Loucy (cell line): Measurements from ENCODE around the gene SIK2.

Experiments used
- EZH2phosphoT487 ChIP-seq: fragments of 200-600 bp; IDR thresholded peaks from 2 replicates; pipeline ENCODE4 v1.6.1; 2018; ENCODE audit warnings: antibody characterized with exemption, mild to moderate bottlenecking, moderate library complexity, borderline replicate concordance
- TF ChIP-seq, protein P1 (sequence below): fragments of 200-600 bp; sonication (generic); conservative IDR thresholded peaks from 2 replicates; pipeline ENCODE4 v1.5.1; 2014; ENCODE audit warnings: mild to moderate bottlenecking, antibody characterized with exemption, low read length

DNA sequence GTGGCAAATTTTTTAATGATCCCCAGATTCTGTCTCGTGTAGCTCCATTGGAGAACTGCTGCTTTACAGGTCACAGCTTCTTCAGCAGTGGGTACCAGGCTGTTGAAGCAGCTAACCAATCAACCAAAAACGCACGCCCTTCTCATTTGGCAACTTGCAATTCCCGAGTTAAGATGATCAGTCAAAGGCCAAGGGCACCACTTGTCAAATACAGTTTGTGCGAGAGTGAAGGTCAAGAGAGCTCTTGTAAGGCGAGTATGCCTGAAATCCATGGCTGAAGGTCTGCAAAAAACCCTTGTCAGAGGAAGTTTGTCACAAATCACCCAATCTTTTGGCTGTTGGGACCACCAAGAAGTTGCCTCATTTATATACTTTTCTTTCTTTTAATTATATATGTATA is 176.9 kb downstream of the SIK2 start:
- TF ChIP-seq, protein P1, sequence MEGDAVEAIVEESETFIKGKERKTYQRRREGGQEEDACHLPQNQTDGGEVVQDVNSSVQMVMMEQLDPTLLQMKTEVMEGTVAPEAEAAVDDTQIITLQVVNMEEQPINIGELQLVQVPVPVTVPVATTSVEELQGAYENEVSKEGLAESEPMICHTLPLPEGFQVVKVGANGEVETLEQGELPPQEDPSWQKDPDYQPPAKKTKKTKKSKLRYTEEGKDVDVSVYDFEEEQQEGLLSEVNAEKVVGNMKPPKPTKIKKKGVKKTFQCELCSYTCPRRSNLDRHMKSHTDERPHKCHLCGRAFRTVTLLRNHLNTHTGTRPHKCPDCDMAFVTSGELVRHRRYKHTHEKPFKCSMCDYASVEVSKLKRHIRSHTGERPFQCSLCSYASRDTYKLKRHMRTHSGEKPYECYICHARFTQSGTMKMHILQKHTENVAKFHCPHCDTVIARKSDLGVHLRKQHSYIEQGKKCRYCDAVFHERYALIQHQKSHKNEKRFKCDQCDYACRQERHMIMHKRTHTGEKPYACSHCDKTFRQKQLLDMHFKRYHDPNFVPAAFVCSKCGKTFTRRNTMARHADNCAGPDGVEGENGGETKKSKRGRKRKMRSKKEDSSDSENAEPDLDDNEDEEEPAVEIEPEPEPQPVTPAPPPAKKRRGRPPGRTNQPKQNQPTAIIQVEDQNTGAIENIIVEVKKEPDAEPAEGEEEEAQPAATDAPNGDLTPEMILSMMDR: no peak
- no peak for TF ChIP-seq EZH2phosphoT487
